ENCODE data around the gene RAD18. TPM values are rescaled to one million over a fixed set of nuclear protein-coding genes. Genes with fewer than 3 reads are reported as not detected.

Gene RAD18
- total RNA-seq, 1 donor from 2014 or later, result 6.3 TPM

GRCh38 chr3:8853081-8853480 lies 110.2 kb downstream of the RAD18 start:
- intact Hi-C loops (cut with DNase I), result no loop called here
- ATAC-seq (ENCODE audit: poor library complexity) (peak; percentile 57), DNase-seq (peak; percentile 50)

- intact Hi-C loops (cut with DNase I), result no loop called here
- no peak for ATAC-seq (ENCODE audit: poor library complexity)
- DNase-seq, result no peak
These were observed 110.8 kb downstream of the RAD18 start for GRCh38 chr3:8852511-8852910.

DNA sequence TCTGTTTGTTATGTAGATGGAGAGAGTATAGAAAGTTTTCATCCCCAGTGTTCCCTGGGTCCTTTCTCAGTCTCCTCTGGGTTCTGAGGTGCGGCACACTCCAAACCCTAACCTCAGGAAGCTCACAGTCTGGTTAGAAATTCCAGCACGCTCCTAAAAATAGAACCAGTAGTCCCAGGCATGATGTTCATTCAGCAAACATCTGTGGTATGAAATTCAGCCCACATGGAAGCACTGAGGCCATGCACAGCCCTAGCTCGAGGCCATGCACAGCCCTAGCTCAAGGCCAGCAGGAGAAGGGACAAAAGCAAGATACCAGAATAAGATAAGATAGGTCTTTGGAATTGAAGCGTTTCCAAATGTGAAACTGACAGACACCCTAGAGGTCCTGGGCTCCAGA lies 111.6 kb downstream of the RAD18 start:
- intact Hi-C loops (cut with DNase I), result no loop called here
- peak; percentile 80 for ATAC-seq (ENCODE audit: poor library complexity)
- DNase-seq, result no peak

- ATAC-seq (ENCODE audit: poor library complexity) (peak; percentile 61), DNase-seq (no peak)
- intact Hi-C loops (cut with DNase I), result no loop called here
These were observed 114.6 kb downstream of the RAD18 start for GRCh38 chr3:8848696-8849131.

DNA sequence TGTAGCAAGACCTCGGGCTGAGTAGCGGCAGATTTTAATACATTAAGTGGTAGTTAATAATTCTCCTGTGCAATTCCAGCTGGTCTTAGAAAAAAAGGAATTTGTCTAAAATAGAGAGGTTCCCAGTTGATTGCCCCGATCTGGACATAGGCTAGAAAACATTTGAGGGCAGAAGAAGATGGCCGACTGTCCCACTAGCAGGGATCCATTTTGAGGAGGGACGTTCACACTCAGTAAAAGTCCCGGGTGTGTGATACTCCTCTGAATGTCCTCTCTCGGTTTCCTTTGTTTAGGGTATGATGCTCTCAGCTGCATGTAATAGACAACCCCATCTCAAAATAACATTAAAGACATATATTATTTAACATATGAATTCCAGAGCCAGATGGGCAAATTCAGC lies 116.0 kb downstream of the RAD18 start:
- ATAC-seq (ENCODE audit: poor library complexity), result no peak
- intact Hi-C loops (cut with DNase I), result no loop called here

DNA sequence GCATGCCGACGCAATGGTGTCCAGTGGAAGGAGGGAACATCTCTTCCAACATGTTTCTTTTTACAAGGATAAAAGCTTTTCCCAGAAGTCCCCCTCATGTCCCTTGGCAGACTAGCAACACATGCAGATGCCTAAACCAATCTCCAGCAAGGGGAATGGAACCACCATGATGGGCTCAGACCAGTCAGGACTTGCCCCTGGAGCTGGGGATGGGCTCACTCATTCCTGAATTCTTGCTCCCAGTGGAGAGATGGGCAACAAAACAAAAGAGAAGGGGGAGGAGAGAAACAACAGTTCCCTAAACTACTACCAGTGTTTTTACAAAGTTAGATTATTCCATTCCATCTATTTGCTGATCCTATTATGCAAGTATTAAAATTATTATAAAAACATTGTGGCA lies 117.1 kb downstream of the RAD18 start:
- no peak for ATAC-seq (ENCODE audit: poor library complexity)
- intact Hi-C loops (cut with DNase I), result no loop called here
- DNase-seq, result no peak

More for the DNA sequence above, 116.0 kb downstream of the RAD18 start:
- DNase-seq, result no peak

DNA sequence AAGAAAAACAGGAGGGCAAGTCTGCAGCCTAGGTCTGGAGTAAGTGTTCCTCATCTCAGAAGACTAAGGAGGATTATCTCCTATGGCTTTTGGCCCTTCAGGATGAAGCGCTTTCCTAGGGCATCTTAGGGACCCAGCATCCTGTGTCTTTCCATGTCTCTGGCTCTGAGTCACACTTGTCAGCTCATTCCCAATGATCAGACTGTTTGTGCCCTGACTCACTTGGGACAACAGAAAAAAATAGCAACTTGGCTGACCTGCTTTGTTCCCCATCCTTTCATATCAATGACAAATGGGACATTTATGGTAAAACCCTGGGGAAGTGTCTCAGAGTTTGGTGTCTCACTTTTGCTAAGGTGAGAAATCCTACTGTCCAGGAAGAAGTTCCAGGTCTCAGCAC lies 117.6 kb downstream of the RAD18 start:
- intact Hi-C loops (cut with DNase I), result no loop called here
- DNase-seq, result no peak
- no peak for ATAC-seq (ENCODE audit: poor library complexity)

GRCh38 chr3:8843347-8843746 lies 119.9 kb downstream of the RAD18 start:
- no peak for DNase-seq

DNA sequence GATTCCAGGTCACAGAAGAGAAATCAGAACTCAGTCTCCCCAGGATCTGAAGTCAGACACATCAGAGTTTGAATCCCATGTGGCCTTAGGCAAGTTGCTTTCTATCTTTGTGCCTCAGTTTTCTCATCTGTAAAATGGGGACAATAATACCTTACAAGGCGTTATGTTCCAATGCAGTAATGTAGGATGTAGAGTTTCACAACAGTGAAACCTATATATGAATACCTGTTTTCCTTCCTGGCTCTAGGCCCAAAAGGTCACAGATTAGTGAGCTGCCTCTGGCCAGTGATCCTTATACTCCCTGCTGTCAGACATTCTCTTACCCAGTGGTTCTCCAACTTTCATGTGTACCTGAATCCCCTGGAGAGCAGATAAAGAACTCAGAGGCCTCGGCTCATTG lies 121.0 kb downstream of the RAD18 start:
- ATAC-seq (ENCODE audit: poor library complexity) (no peak), DNase-seq (no peak)
- intact Hi-C loops (cut with DNase I), result no loop called here

More at GRCh38 chr3:8843347-8843746, 119.9 kb downstream of the RAD18 start:
- no peak for ATAC-seq (ENCODE audit: poor library complexity)
- intact Hi-C loops (cut with DNase I), result no loop called here

DNA sequence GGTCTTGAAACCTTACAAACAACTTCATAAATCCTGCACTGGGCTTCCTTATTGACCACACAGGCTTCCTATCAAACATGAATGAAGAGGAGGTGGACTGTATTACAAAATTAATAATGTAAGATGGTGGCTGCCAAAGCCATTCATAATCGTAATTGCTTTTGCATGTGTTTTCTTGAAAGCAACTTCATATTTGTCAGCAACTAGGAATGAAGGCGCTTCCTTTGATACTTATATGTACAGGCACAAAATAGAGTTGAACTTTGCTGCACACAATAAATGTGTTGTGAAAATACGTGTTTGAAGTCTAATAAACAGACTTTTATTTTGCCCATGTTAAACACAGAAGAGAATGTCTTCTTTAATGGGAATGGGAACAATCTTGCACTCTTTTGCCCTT lies 121.8 kb downstream of the RAD18 start:
- DNase-seq (no peak), ATAC-seq (ENCODE audit: poor library complexity) (no peak)
- intact Hi-C loops (cut with DNase I), result no loop called here

GRCh38 chr3:8840556-8840955 lies 122.7 kb downstream of the RAD18 start:
- intact Hi-C loops (cut with DNase I), result no loop called here

DNA sequence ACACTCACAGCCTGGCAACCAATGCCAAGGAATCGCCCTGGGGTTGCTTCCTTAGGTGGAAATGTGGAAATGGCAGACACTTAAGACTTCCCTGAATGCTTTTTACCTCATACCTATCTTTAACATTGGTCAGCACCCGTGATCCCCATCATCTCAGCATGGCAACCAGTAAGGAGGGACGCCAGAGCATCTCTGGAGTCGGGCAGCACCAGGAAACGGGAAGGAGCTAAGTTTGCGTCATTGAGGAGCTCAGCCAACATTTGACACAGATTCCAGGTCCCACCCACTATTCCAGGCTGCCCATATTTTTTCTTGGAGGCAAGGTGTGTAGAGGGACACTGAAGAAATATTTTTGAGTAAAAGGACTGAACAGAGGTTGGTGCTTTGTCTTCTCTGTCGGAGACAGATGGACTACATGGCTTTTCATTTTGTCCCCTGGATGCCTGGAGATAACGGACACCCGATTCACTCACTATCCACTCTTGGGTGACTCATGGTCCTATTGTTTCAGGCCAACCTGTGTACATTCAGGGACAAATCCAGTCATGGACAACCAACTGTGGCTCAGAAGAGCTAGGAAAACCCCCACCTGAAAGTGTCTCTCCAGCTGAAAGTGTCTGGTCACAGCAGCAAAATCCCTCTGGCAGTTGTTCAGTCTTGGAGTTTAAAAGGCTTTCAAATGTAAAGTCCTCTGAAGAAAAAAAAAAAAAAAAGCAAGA lies 123.5 kb downstream of the RAD18 start:
- ATAC-seq (ENCODE audit: poor library complexity) (no peak), DNase-seq (no peak)
- intact Hi-C loops (cut with DNase I), result no loop called here

More at GRCh38 chr3:8840556-8840955, 122.7 kb downstream of the RAD18 start:
- no peak for DNase-seq
- ATAC-seq (ENCODE audit: poor library complexity), result no peak

GRCh38 chr3:8838765-8839423 lies 124.4 kb downstream of the RAD18 start:
- DNase-seq, result no peak
- ATAC-seq (ENCODE audit: poor library complexity), result no peak
- intact Hi-C loops (cut with DNase I), result no loop called here

GRCh38 chr3:8838234-8838633 lies 125.0 kb downstream of the RAD18 start:
- DNase-seq, result no peak
- intact Hi-C loops (cut with DNase I), result no loop called here
- no peak for ATAC-seq (ENCODE audit: poor library complexity)

GRCh38 chr3:8837162-8837561 lies 126.1 kb downstream of the RAD18 start:
- no peak for DNase-seq
- intact Hi-C loops (cut with DNase I), result no loop called here
- no peak for ATAC-seq (ENCODE audit: poor library complexity)

- no peak for DNase-seq
- no peak for ATAC-seq (ENCODE audit: poor library complexity)
- intact Hi-C loops (cut with DNase I), result no loop called here
These were observed 127.2 kb downstream of the RAD18 start for GRCh38 chr3:8836096-8836495.

GRCh38 chr3:8835385-8835784 lies 127.9 kb downstream of the RAD18 start:
- no peak for ATAC-seq (ENCODE audit: poor library complexity)
- intact Hi-C loops (cut with DNase I), result no loop called here
- DNase-seq, result no peak

DNA sequence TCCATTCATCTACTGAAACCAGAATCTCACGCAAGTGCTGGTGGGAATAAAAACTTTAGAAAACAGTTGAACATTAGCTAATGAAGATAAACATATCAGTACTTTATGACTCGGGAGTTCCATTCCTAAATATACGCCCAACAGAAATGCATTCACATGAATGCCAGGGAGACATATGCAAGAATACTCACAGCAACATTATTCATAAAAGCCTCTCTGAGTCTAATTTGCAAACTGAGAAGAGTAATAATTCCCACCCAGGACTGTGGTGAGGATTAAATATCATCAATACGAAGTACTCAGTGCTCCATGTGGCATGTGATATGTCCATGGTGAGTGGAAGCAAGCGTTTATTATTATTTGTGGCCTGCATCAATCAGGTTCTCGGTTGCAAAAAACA lies 128.3 kb downstream of the RAD18 start:
- ATAC-seq (ENCODE audit: poor library complexity), result no peak
- intact Hi-C loops (cut with DNase I), result no loop called here
- no peak for DNase-seq

DNA sequence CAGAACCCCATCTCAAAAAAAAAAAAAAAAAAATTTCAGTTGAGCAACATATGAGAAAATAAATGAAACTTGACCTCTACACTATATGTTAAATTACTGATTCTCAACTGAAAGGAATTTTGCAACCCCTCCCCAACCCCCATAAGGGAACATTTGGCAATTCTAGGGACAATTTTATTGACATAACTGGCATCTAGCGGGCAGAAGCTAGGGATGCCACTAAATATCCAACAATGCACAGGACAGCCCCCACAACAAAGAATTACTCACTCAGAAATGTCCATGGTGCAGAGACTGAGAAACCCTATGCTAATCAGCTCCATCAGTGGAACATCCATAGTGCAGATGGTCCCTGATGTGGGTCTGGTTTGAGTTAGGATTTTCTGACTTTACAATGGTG lies 135.6 kb downstream of the RAD18 start:
- DNase-seq, result no peak
- ATAC-seq (ENCODE audit: poor library complexity), result no peak
- intact Hi-C loops (cut with DNase I), result no loop called here

Measured in Right ventricle myocardium superior (tissue), 1 donor.